Neural cell (in vitro differentiated cells): ENCODE results near the gene LPP.

Source experiments
- EP300 ChIP-seq: fragments of 450-650 bp; conservative IDR thresholded peaks from 2 replicates; pipeline ENCODE4 v1.6.1; 2014; ENCODE audit warnings: antibody characterized with exemption, mild to moderate bottlenecking, moderate library complexity; ENCODE audit not compliant: poor library complexity, severe bottlenecking
- TF ChIP-seq, protein P1 (sequence below): fragments of 450-650 bp; IDR thresholded peaks from 2 replicates; pipeline ENCODE4 v1.5.1; 2014; ENCODE audit warnings: antibody characterized with exemption, mild to moderate bottlenecking, moderate library complexity; ENCODE audit not compliant: poor library complexity, severe bottlenecking
- TF ChIP-seq, protein P2 (sequence below): IDR thresholded peaks from 2 replicates; pipeline ENCODE4 v1.6.1; 2012; ENCODE audit warnings: borderline replicate concordance

DNA sequence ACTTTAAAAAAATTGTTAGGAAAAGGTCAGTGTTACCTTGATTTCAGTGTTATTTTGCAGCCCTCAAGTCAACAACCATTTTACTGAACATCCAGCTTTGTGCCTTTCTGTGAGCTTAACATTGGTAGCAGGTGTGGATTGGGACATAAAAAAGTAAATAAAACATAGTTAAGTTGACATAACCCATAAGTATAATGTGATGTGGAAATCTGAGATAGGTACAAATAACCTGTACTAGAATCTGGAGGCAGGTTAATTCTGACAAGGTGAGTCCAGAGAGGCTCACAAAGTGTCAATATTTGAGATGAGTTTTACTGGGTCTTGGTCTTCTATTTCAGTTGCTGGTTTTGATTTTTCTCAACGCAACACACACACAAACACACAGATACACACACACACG lies 151.3 kb downstream of the LPP start:
- TF ChIP-seq, protein P1, sequence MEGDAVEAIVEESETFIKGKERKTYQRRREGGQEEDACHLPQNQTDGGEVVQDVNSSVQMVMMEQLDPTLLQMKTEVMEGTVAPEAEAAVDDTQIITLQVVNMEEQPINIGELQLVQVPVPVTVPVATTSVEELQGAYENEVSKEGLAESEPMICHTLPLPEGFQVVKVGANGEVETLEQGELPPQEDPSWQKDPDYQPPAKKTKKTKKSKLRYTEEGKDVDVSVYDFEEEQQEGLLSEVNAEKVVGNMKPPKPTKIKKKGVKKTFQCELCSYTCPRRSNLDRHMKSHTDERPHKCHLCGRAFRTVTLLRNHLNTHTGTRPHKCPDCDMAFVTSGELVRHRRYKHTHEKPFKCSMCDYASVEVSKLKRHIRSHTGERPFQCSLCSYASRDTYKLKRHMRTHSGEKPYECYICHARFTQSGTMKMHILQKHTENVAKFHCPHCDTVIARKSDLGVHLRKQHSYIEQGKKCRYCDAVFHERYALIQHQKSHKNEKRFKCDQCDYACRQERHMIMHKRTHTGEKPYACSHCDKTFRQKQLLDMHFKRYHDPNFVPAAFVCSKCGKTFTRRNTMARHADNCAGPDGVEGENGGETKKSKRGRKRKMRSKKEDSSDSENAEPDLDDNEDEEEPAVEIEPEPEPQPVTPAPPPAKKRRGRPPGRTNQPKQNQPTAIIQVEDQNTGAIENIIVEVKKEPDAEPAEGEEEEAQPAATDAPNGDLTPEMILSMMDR = no peak
- no peak for TF ChIP-seq EP300
- TF ChIP-seq, protein P2, sequence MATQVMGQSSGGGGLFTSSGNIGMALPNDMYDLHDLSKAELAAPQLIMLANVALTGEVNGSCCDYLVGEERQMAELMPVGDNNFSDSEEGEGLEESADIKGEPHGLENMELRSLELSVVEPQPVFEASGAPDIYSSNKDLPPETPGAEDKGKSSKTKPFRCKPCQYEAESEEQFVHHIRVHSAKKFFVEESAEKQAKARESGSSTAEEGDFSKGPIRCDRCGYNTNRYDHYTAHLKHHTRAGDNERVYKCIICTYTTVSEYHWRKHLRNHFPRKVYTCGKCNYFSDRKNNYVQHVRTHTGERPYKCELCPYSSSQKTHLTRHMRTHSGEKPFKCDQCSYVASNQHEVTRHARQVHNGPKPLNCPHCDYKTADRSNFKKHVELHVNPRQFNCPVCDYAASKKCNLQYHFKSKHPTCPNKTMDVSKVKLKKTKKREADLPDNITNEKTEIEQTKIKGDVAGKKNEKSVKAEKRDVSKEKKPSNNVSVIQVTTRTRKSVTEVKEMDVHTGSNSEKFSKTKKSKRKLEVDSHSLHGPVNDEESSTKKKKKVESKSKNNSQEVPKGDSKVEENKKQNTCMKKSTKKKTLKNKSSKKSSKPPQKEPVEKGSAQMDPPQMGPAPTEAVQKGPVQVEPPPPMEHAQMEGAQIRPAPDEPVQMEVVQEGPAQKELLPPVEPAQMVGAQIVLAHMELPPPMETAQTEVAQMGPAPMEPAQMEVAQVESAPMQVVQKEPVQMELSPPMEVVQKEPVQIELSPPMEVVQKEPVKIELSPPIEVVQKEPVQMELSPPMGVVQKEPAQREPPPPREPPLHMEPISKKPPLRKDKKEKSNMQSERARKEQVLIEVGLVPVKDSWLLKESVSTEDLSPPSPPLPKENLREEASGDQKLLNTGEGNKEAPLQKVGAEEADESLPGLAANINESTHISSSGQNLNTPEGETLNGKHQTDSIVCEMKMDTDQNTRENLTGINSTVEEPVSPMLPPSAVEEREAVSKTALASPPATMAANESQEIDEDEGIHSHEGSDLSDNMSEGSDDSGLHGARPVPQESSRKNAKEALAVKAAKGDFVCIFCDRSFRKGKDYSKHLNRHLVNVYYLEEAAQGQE = no peak
